Measurements from ENCODE around the gene RUNX3. TPM values are rescaled to one million over a fixed set of nuclear protein-coding genes. Genes with fewer than 3 reads are reported as not detected.

The RUNX3 gene
- total and polyA plus RNA-seq, 2 donors (not counting 1 experiment from before 2014, with no cell fraction given), result 86.0 to 127 TPM

DNA sequence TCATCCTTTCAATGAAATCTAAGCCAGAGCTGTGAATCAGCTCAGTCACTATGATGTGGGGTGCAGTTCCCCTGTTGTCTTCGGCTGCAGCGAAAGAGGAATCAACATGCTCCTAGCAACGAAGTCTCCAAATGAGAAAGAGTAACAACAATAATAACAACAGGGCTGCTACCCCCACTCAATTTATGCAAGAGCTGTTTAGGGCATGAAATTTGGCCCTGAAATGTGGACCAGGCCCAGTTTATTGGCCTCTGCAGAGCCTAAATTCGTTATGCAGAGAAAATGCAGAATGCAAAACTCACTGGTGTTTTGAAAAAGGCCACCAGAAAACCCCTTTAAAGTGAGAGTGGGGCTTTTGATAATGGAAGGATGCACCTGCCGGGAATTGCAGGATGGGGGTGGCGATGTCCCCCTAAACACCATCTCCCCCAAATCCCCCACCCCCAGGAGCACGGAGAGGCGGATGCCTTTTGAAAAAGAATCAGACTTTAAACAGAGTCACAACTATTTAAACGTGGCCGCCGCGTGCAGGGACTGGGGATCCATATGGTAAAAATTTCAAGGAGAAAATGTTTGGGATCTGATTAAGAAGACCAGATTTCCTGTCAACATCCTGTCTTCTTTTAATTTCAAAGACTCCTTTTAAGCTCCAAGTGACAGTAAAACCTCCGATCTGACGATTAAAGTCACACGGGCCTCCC lies 1.9 kb downstream of the RUNX3 start:
- Histone ChIP-seq H3K4me2 (replicated peaks; ENCODE audit: low read depth, low read length, poor library complexity, severe bottlenecking) (peak overlapping the region; percentile 81), H3K9ac (ENCODE audit: low read length) (peak overlapping the region; percentile 83)
- CTCF ChIA-PET, result interaction anchor here (0.6 to 14.6 kb wide), 12 partner anchors 19 to 275 kb away, joined by 3 to 320 read pairs (median 4); no protein-coding TSS in a partner anchor

More for the DNA sequence above, 1.9 kb downstream of the RUNX3 start:
- Mint-ChIP-seq H3K4me1 (peaks cover 74% of the 10 kb centered on the region), H3K27ac (peak overlapping the region; percentile 99), H3K27me3 (no peaks in the 10 kb centered on the region), H3K4me3 (peak overlapping the region; percentile 98), H3K9me3 (ENCODE audit: insufficient read depth) (no peaks in the 10 kb centered on the region)
- H3K27me3 ChIP-seq (replicated peaks in 1 of 4; ENCODE audit: control extremely low read depth in 1 of 4, control insufficient read depth in 3 of 4, insufficient read depth in 4 of 4, low read length in 3 of 4), result no peaks in the 10 kb centered on the region
- peaks cover 85% of the 10 kb centered on the region for H3K79me2 ChIP-seq (ENCODE audit: control insufficient read depth, insufficient read depth, low read length)
- POLR2A ChIA-PET, result interaction anchor here (0.6 to 3.5 kb wide), 15 partner anchors 12 to 426 kb away, joined by 3 to 32 read pairs (median 4); partner anchors contain the start of gene RCAN3
- H3K36me3 ChIP-seq (replicated peaks in 1 of 2; ENCODE audit: control extremely low read depth in 1 of 2, control insufficient read depth in 1 of 2, extremely low read depth in 1 of 2, insufficient read depth in 2 of 2, low read length in 1 of 2), result peaks cover 3 to 37% of the 10 kb centered on the region in 2 experiments
- DNase-seq, result peak; percentile 57
- H3K4me1 ChIP-seq (ENCODE audit: control insufficient read depth in 2 of 2, insufficient read depth in 2 of 2, low read length in 2 of 2), result peaks cover 71 to 77% of the 10 kb centered on the region in 2 donors
- H2AFZ ChIP-seq (ENCODE audit: insufficient read depth, low read depth, low read length, poor library complexity, severe bottlenecking), result peak overlapping the region; percentile 40
- ATAC-seq (ENCODE audit: low read depth), result no peak
- peak overlapping the region; percentile 95 to 97 for H3K27ac ChIP-seq (ENCODE audit: low read length in 2 of 2)
- WGBS (ENCODE audit: insufficient coverage), result 0% methylated on average over 8 of the region's 15 CpGs
- peaks cover 67% of the 10 kb centered on the region for H4K20me1 ChIP-seq (ENCODE audit: control insufficient read depth, insufficient read depth, low read length, poor library complexity, severe bottlenecking)
- intact Hi-C loops (cut with micrococcal nuclease), result loop anchor here (2.0 to 5.0 kb wide), 2 partner anchors 221 to 319 kb away; partner anchors contain the start of gene RSRP1
- TF ChIP-seq EZH2 (IDR thresholded peaks at IDR 0.05; ENCODE audit: borderline replicate concordance, insufficient read depth, low read depth, low read length, poor library complexity, severe bottlenecking), result no peak
- TF ChIP-seq, protein P1, sequence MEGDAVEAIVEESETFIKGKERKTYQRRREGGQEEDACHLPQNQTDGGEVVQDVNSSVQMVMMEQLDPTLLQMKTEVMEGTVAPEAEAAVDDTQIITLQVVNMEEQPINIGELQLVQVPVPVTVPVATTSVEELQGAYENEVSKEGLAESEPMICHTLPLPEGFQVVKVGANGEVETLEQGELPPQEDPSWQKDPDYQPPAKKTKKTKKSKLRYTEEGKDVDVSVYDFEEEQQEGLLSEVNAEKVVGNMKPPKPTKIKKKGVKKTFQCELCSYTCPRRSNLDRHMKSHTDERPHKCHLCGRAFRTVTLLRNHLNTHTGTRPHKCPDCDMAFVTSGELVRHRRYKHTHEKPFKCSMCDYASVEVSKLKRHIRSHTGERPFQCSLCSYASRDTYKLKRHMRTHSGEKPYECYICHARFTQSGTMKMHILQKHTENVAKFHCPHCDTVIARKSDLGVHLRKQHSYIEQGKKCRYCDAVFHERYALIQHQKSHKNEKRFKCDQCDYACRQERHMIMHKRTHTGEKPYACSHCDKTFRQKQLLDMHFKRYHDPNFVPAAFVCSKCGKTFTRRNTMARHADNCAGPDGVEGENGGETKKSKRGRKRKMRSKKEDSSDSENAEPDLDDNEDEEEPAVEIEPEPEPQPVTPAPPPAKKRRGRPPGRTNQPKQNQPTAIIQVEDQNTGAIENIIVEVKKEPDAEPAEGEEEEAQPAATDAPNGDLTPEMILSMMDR (IDR thresholded peaks at IDR 0.05), result no peak
- peaks cover 0 to 3% (median 0%) of the 10 kb centered on the region in 3 donors for H3K9me3 ChIP-seq (ENCODE audit: control extremely low read depth in 1 of 3, control insufficient read depth in 2 of 3, insufficient read depth in 1 of 3, low read length in 2 of 3)
- H3K4me3 ChIP-seq (ENCODE audit: control extremely low read depth in 1 of 5, extremely low read depth in 1 of 5, insufficient read depth in 1 of 5, low read depth in 2 of 5, low read length in 4 of 5), result peak overlapping the region; percentile 74 to 93 (median 78)
